ENCODE results near the gene LSAMP. TPM values are rescaled to one million over a fixed set of nuclear protein-coding genes. Genes with fewer than 3 reads are reported as not detected.

Gene LSAMP
- polyA plus RNA-seq, 2 of the 4 experiments (the other 2 are of a cell fraction), result 0.12 to 0.53 TPM

GRCh38 chr3:116432795-116433194, 12.5 kb downstream of the LSAMP start:
- H3K4me2 ChIP-seq, result no peak overlapping the region
- FAIRE-seq, result no peak
- no peaks in the 10 kb centered on the region for H3K9me3 ChIP-seq
- CTCF ChIA-PET, result interaction anchor here (1.4 kb wide), 1 partner anchor 10 kb away, joined by 4 read pairs; no protein-coding TSS in a partner anchor
- H3K4me1 ChIP-seq, result no peaks in the 10 kb centered on the region
- H3K27ac ChIP-seq, result no peak overlapping the region
- DNase-seq (ENCODE audit: low read depth in 1 of 2, low spot score in 1 of 2), result no peak
- TF ChIP-seq RFX5 (IDR thresholded peaks at IDR 0.05) (no peak), MAZ (IDR thresholded peaks at IDR 0.05; ENCODE audit: borderline replicate concordance, low read depth, low read length) (no peak), PHF8 (IDR thresholded peaks at IDR 0.05; ENCODE audit: borderline replicate concordance, low read depth) (no peak), CTCF (IDR thresholded peaks at IDR 0.05) (no peak), RARB (CRISPR knock-in tag; IDR thresholded peaks at IDR 0.05) (no peak), USF2 (IDR thresholded peaks at IDR 0.05) (no peak), TP53 (CRISPR knock-in tag; IDR thresholded peaks at IDR 0.05) (no peak), HES2 (IDR thresholded peaks at IDR 0.05) (no peak), SMC3 (IDR thresholded peaks at IDR 0.05) (no peak), POLR2A (IDR thresholded peaks at IDR 0.05; ENCODE audit: low read length) (no peak), EHMT2 (IDR thresholded peaks at IDR 0.05; ENCODE audit: low read depth) (no peak), PBX3 (IDR thresholded peaks at IDR 0.05) (no peak)
- H3K4me3 ChIP-seq, result no peak overlapping the region
- WGBS (ENCODE audit: missing lambda C conversion rate), result 31% methylated on average over 2 of the region's 2 CpGs
- POLR2A ChIA-PET, result no interaction called here
- no peak for ATAC-seq

- POLR2A ChIA-PET, result no interaction called here
- CTCF ChIA-PET, result no interaction called here
Observed at GRCh38 chr3:116429479-116430269, 15.6 kb downstream of the LSAMP start.

More at GRCh38 chr3:116429479-116430269, 15.6 kb downstream of the LSAMP start:
- H3K9me3 ChIP-seq, result no peaks in the 10 kb centered on the region
- no peak overlapping the region for H3K27ac ChIP-seq
- WGBS (ENCODE audit: missing lambda C conversion rate), result 16% methylated on average over 6 of the region's 6 CpGs
- H3K4me3 ChIP-seq, result no peak overlapping the region
- TF ChIP-seq SREBF2 (IDR thresholded peaks at IDR 0.05), result no peak
- TF ChIP-seq SMC3 (IDR thresholded peaks at IDR 0.05), result no peak
- TF ChIP-seq PBX3 (IDR thresholded peaks at IDR 0.05), result no peak
- no peak for TF ChIP-seq MYC (IDR thresholded peaks at IDR 0.05; ENCODE audit: borderline replicate concordance, low read length)
- no peak for TF ChIP-seq CBX2 (IDR thresholded peaks at IDR 0.05; ENCODE audit: borderline replicate concordance, low read depth)
- TF ChIP-seq CBX8 (IDR thresholded peaks at IDR 0.05), result no peak
- no peak for TF ChIP-seq NR3C1 (IDR thresholded peaks at IDR 0.05)
- TF ChIP-seq RCOR1 (IDR thresholded peaks at IDR 0.05; ENCODE audit: low read depth, low read length), result no peak
- no peak for TF ChIP-seq USF2 (IDR thresholded peaks at IDR 0.05)
- FAIRE-seq (no peak), ATAC-seq (no peak), DNase-seq (ENCODE audit: low read depth in 1 of 2, low spot score in 1 of 2) (no peak)
- no peak overlapping the region for H3K4me2 ChIP-seq
- no peaks in the 10 kb centered on the region for H3K4me1 ChIP-seq
